Measurements from ENCODE around the gene TIMM9.
A peak's percentile ranks its signal among the peaks of the same experiment; 100 is the strongest.

Gene TIMM9

GRCh38 chr14:58401587-58401986 lies 25.7 kb downstream of the TIMM9 start:
- H3K4me3 ChIP-seq (ENCODE audit: control insufficient read depth, low read depth, low read length): no peak overlapping the region
- no peak for TF ChIP-seq CTCF (conservative IDR thresholded peaks at IDR 0.05; ENCODE audit: control insufficient read depth, insufficient read depth, low read depth, low read length)
- no peak for DNase-seq (ENCODE audit: low read depth)

- no peak for DNase-seq (ENCODE audit: low read depth)
- no peak for TF ChIP-seq CTCF (conservative IDR thresholded peaks at IDR 0.05; ENCODE audit: control insufficient read depth, insufficient read depth, low read depth, low read length)
- no peak overlapping the region for H3K4me3 ChIP-seq (ENCODE audit: control insufficient read depth, low read depth, low read length)
Observed at GRCh38 chr14:58398895-58399294, 28.4 kb downstream of the TIMM9 start.

GRCh38 chr14:58398495-58398894 lies 28.8 kb downstream of the TIMM9 start:
- no peak overlapping the region for H3K4me3 ChIP-seq (ENCODE audit: control insufficient read depth, low read depth, low read length)
- no peak for DNase-seq (ENCODE audit: low read depth)
- TF ChIP-seq CTCF (conservative IDR thresholded peaks at IDR 0.05; ENCODE audit: control insufficient read depth, insufficient read depth, low read depth, low read length): no peak

GRCh38 chr14:58397156-58397555 lies 30.2 kb downstream of the TIMM9 start:
- H3K4me3 ChIP-seq (ENCODE audit: control insufficient read depth, low read depth, low read length): no peak overlapping the region
- TF ChIP-seq CTCF (conservative IDR thresholded peaks at IDR 0.05; ENCODE audit: control insufficient read depth, insufficient read depth, low read depth, low read length): no peak
- no peak for DNase-seq (ENCODE audit: low read depth)

GRCh38 chr14:58395812-58396788 lies 31.2 kb downstream of the TIMM9 start, which contains the start of gene TOMM20L:
TOMM20L (plus strand) TSS chr14:58395930; CDS start chr14:58395958, 28 bp downstream.
- peak; percentile 47 for DNase-seq (ENCODE audit: low read depth)
- TF ChIP-seq CTCF (conservative IDR thresholded peaks at IDR 0.05; ENCODE audit: control insufficient read depth, insufficient read depth, low read depth, low read length): peak; percentile 6
- H3K4me3 ChIP-seq (ENCODE audit: control insufficient read depth, low read depth, low read length): peak within 1 kb of the TSS; percentile 39

- H3K4me3 ChIP-seq (ENCODE audit: control insufficient read depth, low read depth, low read length): peak overlapping the region; percentile 35
- DNase-seq (ENCODE audit: low read depth): no peak
- TF ChIP-seq CTCF (conservative IDR thresholded peaks at IDR 0.05; ENCODE audit: control insufficient read depth, insufficient read depth, low read depth, low read length): no peak
Observed at GRCh38 chr14:58395562-58395811, 31.8 kb downstream of the TIMM9 start.
